ENCODE data around the gene BRSK1.

Gene BRSK1

GRCh38 chr19:55255618-55256423 is 28.0 kb upstream of the BRSK1 start:
- H3K27ac ChIP-seq, result no peak overlapping the region
- TF ChIP-seq ZFX (IDR thresholded peaks at IDR 0.05; ENCODE audit: borderline replicate concordance) (no peak), CTCF (IDR thresholded peaks at IDR 0.05) (no peak)

GRCh38 chr19:55256562-55257460 is 27.0 kb upstream of the BRSK1 start:
- TF ChIP-seq CTCF (IDR thresholded peaks at IDR 0.05) (no peak), ZFX (IDR thresholded peaks at IDR 0.05; ENCODE audit: borderline replicate concordance) (no peak)
- H3K27ac ChIP-seq, result peak overlapping the region; percentile 95; the same call in 1 of the 2 replicates

GRCh38 chr19:55257461-55258420 is 26.1 kb upstream of the BRSK1 start:
- TF ChIP-seq ZFX (IDR thresholded peaks at IDR 0.05; ENCODE audit: borderline replicate concordance) (no peak), CTCF (IDR thresholded peaks at IDR 0.05) (no peak)
- peak overlapping the region; percentile 95 for H3K27ac ChIP-seq

GRCh38 chr19:55258476-55258827 is 25.3 kb upstream of the BRSK1 start:
- peak overlapping the region; percentile 95 for H3K27ac ChIP-seq
- TF ChIP-seq CTCF (IDR thresholded peaks at IDR 0.05) (no peak), ZFX (IDR thresholded peaks at IDR 0.05; ENCODE audit: borderline replicate concordance) (no peak)

GRCh38 chr19:55258828-55259539 is 24.8 kb upstream of the BRSK1 start, which contains the start of gene PPP6R1:
TSS of gene PPP6R1 (minus strand) at chr19:55259017. CDS start at chr19:55247103, 11,914 bp downstream.
- TF ChIP-seq ZFX (IDR thresholded peaks at IDR 0.05; ENCODE audit: borderline replicate concordance) (no peak), CTCF (IDR thresholded peaks at IDR 0.05) (no peak)
- peak within 1 kb of the TSS; percentile 95 for H3K27ac ChIP-seq

- TF ChIP-seq ZFX (IDR thresholded peaks at IDR 0.05; ENCODE audit: borderline replicate concordance) (no peak), CTCF (IDR thresholded peaks at IDR 0.05) (no peak)
These were observed 24.1 kb upstream of the BRSK1 start for GRCh38 chr19:55259540-55260210.

More at GRCh38 chr19:55259540-55260210, 24.1 kb upstream of the BRSK1 start:
- peak overlapping the region; percentile 95 for H3K27ac ChIP-seq

Data from 22Rv1 (cell line).